PFSK-1 (cell line): ENCODE measurements around the gene MAJIN.

Experiments
- FOXP2 ChIP-seq: optimal IDR thresholded peaks from 2 replicates; pipeline ENCODE3; 2011; ENCODE audit warnings: borderline replicate concordance, control low read depth, inconsistent platforms; ENCODE audit not compliant: insufficient read depth; ENCODE audit errors: extremely low read length, extremely low read depth
- POLR2AphosphoS5 ChIP-seq: IDR thresholded peaks from 2 replicates; pipeline ENCODE4 v1.6.1; 2012; ENCODE audit warnings: low read depth, mild to moderate bottlenecking, control low read depth, low read length, moderate library complexity
- REST ChIP-seq, 2 experiments: IDR thresholded peaks; 2 replicates each; pipeline versions ENCODE4 v1.6.1 to v1.8.0; 2011 to 2012; ENCODE audit warnings: low read depth in 2 of 2, low read length in 2 of 2, control low read depth in 1 of 2, inconsistent platforms in 1 of 2, mild to moderate bottlenecking in 1 of 2, moderate library complexity in 1 of 2; ENCODE audit not compliant: insufficient read depth in 1 of 2
- SIN3A ChIP-seq: IDR thresholded peaks from 2 replicates; pipeline ENCODE4 v1.6.1; 2012; ENCODE audit warnings: mild to moderate bottlenecking, low read length, moderate library complexity, borderline replicate concordance; ENCODE audit not compliant: insufficient read depth
- TAF1 ChIP-seq: IDR thresholded peaks from 2 replicates; pipeline ENCODE4 v1.6.1; 2012; ENCODE audit warnings: low read length, control low read depth, borderline replicate concordance; ENCODE audit not compliant: insufficient read depth

- no peak for TF ChIP-seq TAF1
- TF ChIP-seq REST (IDR thresholded peaks at IDR 0.05; ENCODE audit: insufficient read depth in 1 of 2, low read depth in 2 of 2, low read length in 2 of 2), result no peak
- no peak for TF ChIP-seq POLR2AphosphoS5
- no peak for TF ChIP-seq SIN3A
- no peak for TF ChIP-seq FOXP2
These were observed 11.2 kb downstream of the MAJIN start for GRCh38 chr11:64960719-64961118.
